Neural cell (in vitro differentiated cells): ENCODE results near the gene GOLGA6C. TPM values are rescaled to one million over a fixed set of nuclear protein-coding genes. Genes with fewer than 3 reads are reported as not detected.
"Not testable (repeated sequence)": the region's sequence is repeated elsewhere in the genome, so short reads cannot be mapped to it uniquely, and the experiment has no call there.

Experiments used
- H2AFZ ChIP-seq: fragments of 200-600, 300-800 bp; sonication (generic), shearing (Covaris generic); 2 replicates; pipeline ENCODE4 v1.6.0; 2014; ENCODE audit warnings: low read depth, mild to moderate bottlenecking, antibody characterized with exemption, low read length, moderate library complexity
- H3F3A ChIP-seq: fragments of 200-600 bp; shearing (Covaris generic); 2 replicates; pipeline ENCODE4 v1.6.1; 2016; ENCODE audit warnings: mild to moderate bottlenecking, moderate library complexity, mixed read lengths, antibody characterized with exemption, low read length; ENCODE audit not compliant: insufficient read depth, poor library complexity, severe bottlenecking
- H3K27ac ChIP-seq: fragments of 200-600, 300-800 bp; sonication (generic), shearing (Covaris generic); 2 replicates; pipeline ENCODE4 v1.5.1; 2014; ENCODE audit warnings: mild to moderate bottlenecking, low read length, moderate library complexity
- H3K27me3 ChIP-seq: fragments of 300-800, 200-600 bp; sonication (generic), shearing (Covaris generic); 2 replicates; pipeline ENCODE4 v1.6.0; 2014; ENCODE audit warnings: mild to moderate bottlenecking, low read depth, low read length, moderate library complexity; ENCODE audit not compliant: insufficient read depth
- H3K36me3 ChIP-seq: fragments of 300-800, 200-600 bp; sonication (generic), shearing (Covaris generic); 2 replicates; pipeline ENCODE4 v1.5.1; 2014; ENCODE audit warnings: mild to moderate bottlenecking, antibody characterized with exemption, low read length, moderate library complexity; ENCODE audit not compliant: insufficient read depth
- H3K4me2 ChIP-seq: fragments of 300-800, 200-600 bp; sonication (generic), shearing (Covaris generic); 2 replicates; pipeline ENCODE4 v1.6.0; 2014; ENCODE audit warnings: mild to moderate bottlenecking, low read length
- H3K4me3 ChIP-seq: fragments of 300-800, 200-600 bp; sonication (generic), shearing (Covaris generic); 2 replicates; pipeline ENCODE4 v1.5.1; 2014; ENCODE audit warnings: mild to moderate bottlenecking, low read length, moderate library complexity
- H3K79me2 ChIP-seq: fragments of 200-600 bp; shearing (Covaris generic); replicated peaks from 2 replicates; pipeline ENCODE4 v1.6.0; 2014; ENCODE audit warnings: mild to moderate bottlenecking, low read length, moderate library complexity; ENCODE audit not compliant: insufficient read depth
- H3K9ac ChIP-seq: fragments of 300-800, 200-600 bp; sonication (generic), shearing (Covaris generic); 2 replicates; pipeline ENCODE4 v1.6.1; 2016; ENCODE audit warnings: mild to moderate bottlenecking, low read length, mixed read lengths
- H3K9me2 ChIP-seq: fragments of 200-600 bp; shearing (Covaris generic); 2 replicates; pipeline ENCODE4 v1.6.1; 2016; ENCODE audit warnings: mild to moderate bottlenecking, low read length, mixed read lengths; ENCODE audit not compliant: insufficient read depth
- H3K9me3 ChIP-seq: fragments of 200-600, 300-800 bp; sonication (generic), shearing (Covaris generic); 2 replicates; pipeline ENCODE4 v1.6.1; 2016; ENCODE audit warnings: mild to moderate bottlenecking, mixed run types, low read length, moderate library complexity, mixed read lengths
- H4K20me1 ChIP-seq: fragments of 200-600 bp; shearing (Covaris generic); 2 replicates; pipeline ENCODE4 v1.6.1; 2016; ENCODE audit warnings: mild to moderate bottlenecking, mixed run types; ENCODE audit not compliant: insufficient read depth
- EZH2 ChIP-seq: fragments of 200-600, 300-800 bp; shearing (Covaris generic), sonication (generic); IDR thresholded peaks from 2 replicates; pipeline ENCODE4 v1.6.1; 2014; ENCODE audit warnings: antibody characterized with exemption, low read length, borderline replicate concordance, mild to moderate bottlenecking; ENCODE audit not compliant: insufficient read depth, poor library complexity, severe bottlenecking
- MXI1 ChIP-seq: fragments of 450-650 bp; conservative IDR thresholded peaks from 2 replicates; pipeline ENCODE4 v1.6.1; 2014; ENCODE audit warnings: antibody characterized with exemption, mild to moderate bottlenecking; ENCODE audit not compliant: poor library complexity, severe bottlenecking
- TAF1 ChIP-seq: IDR thresholded peaks from 2 replicates; pipeline ENCODE4 v1.6.1; 2012; ENCODE audit warnings: low read depth
- polyA plus RNA-seq: library from polyadenylated mRNA; depleted of rRNA; stranded (reverse); fragments of >200 nt; gene quantifications from 2 replicates; pipeline ENCODE4 v1.2.3, GENCODE V29; 2014
- small RNA-seq, 3 experiments: library from RNA; depleted of rRNA; stranded (forward); fragments of <200 nt; gene quantifications; one replicate each; pipeline ENCODE3, GENCODE V24; 2012

The GOLGA6C gene
- polyA plus RNA-seq, 1 donor from 2014 or later, result not detected

DNA sequence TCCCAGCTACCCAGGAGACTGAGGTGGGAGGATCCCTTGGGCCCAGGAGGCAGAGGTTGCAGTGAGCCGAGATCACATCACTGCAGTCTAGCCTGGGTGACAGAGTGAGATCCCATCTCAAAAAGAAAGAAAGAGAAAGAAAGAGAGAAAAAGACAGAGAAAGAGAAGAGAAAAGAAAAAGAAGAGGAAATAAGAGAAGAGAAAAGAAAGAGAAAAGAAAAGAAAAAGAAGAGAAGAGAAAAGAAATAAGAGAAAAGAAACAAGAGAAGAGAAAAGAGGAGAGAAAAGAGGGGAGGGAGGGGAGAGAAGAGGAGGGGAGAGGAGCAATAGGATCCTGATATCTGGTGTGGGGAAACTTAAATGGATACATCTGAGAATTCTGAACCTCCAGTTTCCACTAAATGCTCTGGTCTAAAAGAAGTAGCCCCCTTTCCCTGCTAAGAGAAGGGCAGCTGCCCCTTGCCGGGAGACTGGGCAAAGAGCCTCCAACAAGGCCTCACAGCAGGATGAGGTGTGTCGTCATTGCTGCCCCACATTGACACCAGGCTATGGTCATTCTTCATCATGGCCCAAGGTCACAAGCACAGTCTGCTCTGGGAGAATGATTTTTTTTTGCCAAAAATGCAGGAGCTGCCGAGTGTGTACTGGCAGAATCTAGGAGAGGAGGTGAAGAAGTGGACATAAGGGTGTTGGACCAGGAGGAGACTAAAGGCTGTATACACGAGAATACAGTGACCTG is 56.6 kb downstream of the GOLGA6C start:
- TF ChIP-seq EZH2, result no peak
- no peak for TF ChIP-seq MXI1
- no peak for TF ChIP-seq TAF1

DNA sequence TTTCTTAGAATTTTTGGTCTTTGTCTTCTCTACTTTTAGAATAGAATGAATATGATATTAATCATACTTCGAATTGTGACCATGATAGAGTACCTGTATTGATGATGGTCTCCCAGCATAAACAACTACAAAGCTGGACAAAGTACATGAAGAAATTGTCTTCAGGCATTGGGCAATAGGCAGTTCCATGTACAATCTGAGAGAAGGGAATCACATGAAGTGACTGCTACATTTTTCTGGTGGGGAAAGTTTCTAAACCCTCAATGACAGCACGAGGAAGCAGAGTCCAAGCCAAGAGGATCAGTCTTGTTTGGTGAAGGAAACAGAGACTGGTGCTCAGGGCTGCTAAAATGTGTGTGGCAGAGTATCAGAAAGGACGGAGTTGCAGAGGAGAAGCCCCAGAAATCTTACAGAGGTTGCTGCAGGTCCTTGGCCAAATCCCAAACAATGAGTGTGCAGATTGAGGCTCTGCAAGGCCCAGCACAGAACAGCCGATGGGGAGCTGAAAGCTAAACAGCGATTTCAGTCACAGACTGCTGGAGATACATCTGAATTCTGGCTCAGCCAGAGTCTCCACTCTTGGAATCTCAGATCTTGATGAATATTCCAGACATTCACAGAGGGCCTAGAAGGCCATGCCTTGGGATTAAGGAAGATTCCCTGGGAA is 61.2 kb downstream of the GOLGA6C start:
- H3K9ac ChIP-seq, H2AFZ ChIP-seq, H3K27me3 ChIP-seq, H3K4me2 ChIP-seq, H4K20me1 ChIP-seq, H3K36me3 ChIP-seq, H3F3A ChIP-seq, H3K9me2 ChIP-seq, H3K27ac ChIP-seq, H3K79me2 ChIP-seq, H3K9me3 ChIP-seq, H3K4me3 ChIP-seq: not testable (repeated sequence)

More for the DNA sequence above, 56.6 kb downstream of the GOLGA6C start:
- Histone ChIP-seq H3K4me2 (no peak overlapping the region), H3K4me3 (no peak overlapping the region), H4K20me1 (no peaks in the 10 kb centered on the region), H3K27ac (no peak overlapping the region), H2AFZ (no peak overlapping the region), H3K9ac (no peak overlapping the region), H3K9me2 (no peaks in the 10 kb centered on the region), H3K27me3 (no peaks in the 10 kb centered on the region), H3F3A (no peaks in the 10 kb centered on the region), H3K9me3 (no peaks in the 10 kb centered on the region), H3K79me2 (no peaks in the 10 kb centered on the region), H3K36me3 (no peaks in the 10 kb centered on the region)

Small RNA genes lying within 50 kb of the gene (small RNA-seq; reads per million reads assigned to genes)
- gene AC068338.1 (0 reads per million in 3 experiments), gene RN7SL327P (0 reads per million in 3 experiments), gene RN7SL489P (0 reads per million in 3 experiments)

Other genes with a start within 250 kb of the GOLGA6C start
- gene PPCDC, start 234.7 kb upstream of the GOLGA6C start, polyA plus RNA-seq, result 9.0 and 13.6 TPM in 2 replicates
- gene C15orf39, start 56.5 kb upstream of the GOLGA6C start, polyA plus RNA-seq, result 0.44 TPM in 1 of 2 replicates, not detected in the other
- 0.12 TPM in 1 of 2 replicates, not detected in the other for gene GOLGA6D, start 24.5 kb downstream of the GOLGA6C start, polyA plus RNA-seq
- 103 and 116 TPM in 2 replicates for gene COMMD4, start 77.7 kb downstream of the GOLGA6C start, polyA plus RNA-seq
- gene NEIL1, start 88.7 kb downstream of the GOLGA6C start, polyA plus RNA-seq, result 18.6 and 21.7 TPM in 2 replicates
- gene MAN2C1, start 110.3 kb downstream of the GOLGA6C start, polyA plus RNA-seq, result 261 and 340 TPM in 2 replicates
- gene SIN3A, start 193.4 kb downstream of the GOLGA6C start, polyA plus RNA-seq, result 11.5 and 13.7 TPM in 2 replicates